ENCODE results near the gene RAN.

DNA sequence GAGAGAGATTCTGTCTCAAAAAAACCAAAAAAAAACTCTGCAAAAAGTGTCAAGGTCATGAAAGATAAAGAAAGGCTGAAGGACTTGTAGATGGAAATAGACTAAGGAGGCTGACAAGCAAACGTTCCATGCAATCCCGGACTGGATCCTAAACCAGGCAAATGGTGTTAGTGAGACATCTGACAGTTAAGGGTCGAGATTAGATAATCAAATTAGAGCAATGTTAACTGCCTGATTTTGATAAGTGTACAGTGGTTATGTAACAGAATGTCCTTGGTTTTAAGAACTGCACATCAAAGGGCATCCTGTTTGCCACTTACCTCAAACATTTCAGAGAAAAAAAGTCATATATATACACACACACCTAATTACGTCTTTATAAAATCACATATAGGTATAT, 3.5 kb upstream of the RAN start:
- TF ChIP-seq, protein P1, sequence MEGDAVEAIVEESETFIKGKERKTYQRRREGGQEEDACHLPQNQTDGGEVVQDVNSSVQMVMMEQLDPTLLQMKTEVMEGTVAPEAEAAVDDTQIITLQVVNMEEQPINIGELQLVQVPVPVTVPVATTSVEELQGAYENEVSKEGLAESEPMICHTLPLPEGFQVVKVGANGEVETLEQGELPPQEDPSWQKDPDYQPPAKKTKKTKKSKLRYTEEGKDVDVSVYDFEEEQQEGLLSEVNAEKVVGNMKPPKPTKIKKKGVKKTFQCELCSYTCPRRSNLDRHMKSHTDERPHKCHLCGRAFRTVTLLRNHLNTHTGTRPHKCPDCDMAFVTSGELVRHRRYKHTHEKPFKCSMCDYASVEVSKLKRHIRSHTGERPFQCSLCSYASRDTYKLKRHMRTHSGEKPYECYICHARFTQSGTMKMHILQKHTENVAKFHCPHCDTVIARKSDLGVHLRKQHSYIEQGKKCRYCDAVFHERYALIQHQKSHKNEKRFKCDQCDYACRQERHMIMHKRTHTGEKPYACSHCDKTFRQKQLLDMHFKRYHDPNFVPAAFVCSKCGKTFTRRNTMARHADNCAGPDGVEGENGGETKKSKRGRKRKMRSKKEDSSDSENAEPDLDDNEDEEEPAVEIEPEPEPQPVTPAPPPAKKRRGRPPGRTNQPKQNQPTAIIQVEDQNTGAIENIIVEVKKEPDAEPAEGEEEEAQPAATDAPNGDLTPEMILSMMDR (IDR thresholded peaks at IDR 0.05), result no peak
- no peak for TF ChIP-seq POLR2AphosphoS5 (IDR thresholded peaks at IDR 0.05)

Measured in stomach (tissue), 4 donors.